Endodermal cell (in vitro differentiated cells): ENCODE measurements around the gene CDT1. TPM values are rescaled to one million over a fixed set of nuclear protein-coding genes. Genes with fewer than 3 reads are reported as not detected.

Experiments used
- DNase-seq: peaks from one replicate; pipeline ENCODE4 v3.0.0-alpha.2; 2017
- H3K27ac ChIP-seq: 2 replicates; pipeline ENCODE4 v1.5.1; 2013; ENCODE audit warnings: mild to moderate bottlenecking, low read depth, low read length, moderate library complexity
- H3K27me3 ChIP-seq: 2 replicates; pipeline ENCODE4 v1.6.1; 2013; ENCODE audit warnings: mild to moderate bottlenecking, low read length, moderate library complexity; ENCODE audit not compliant: insufficient read depth, control insufficient read depth, poor library complexity, severe bottlenecking
- H3K36me3 ChIP-seq: 2 replicates; pipeline ENCODE4 v1.7.0; 2013; ENCODE audit warnings: mild to moderate bottlenecking, low read length, moderate library complexity; ENCODE audit not compliant: control insufficient read depth, insufficient read depth
- H3K4me1 ChIP-seq: one replicate; pipeline ENCODE4 v1.7.0; 2013; ENCODE audit warnings: low read length; ENCODE audit not compliant: control insufficient read depth, insufficient read depth
- H3K4me3 ChIP-seq: 2 replicates; pipeline ENCODE4 v1.5.1; 2013; ENCODE audit warnings: mild to moderate bottlenecking, low read length, moderate library complexity
- H3K9ac ChIP-seq: 2 replicates; pipeline ENCODE4 v1.6.1; 2013; ENCODE audit warnings: mild to moderate bottlenecking, low read length, moderate library complexity; ENCODE audit not compliant: poor library complexity, severe bottlenecking; ENCODE audit errors: extremely low read depth
- H3K9me3 ChIP-seq: 2 replicates; pipeline ENCODE4 v1.6.1; 2013; ENCODE audit warnings: mild to moderate bottlenecking, low read length, moderate library complexity; ENCODE audit not compliant: control insufficient read depth
- H3K27ac Mint-ChIP-seq: 2 replicates; pipeline ENCODE4 v1.8.0; 2020; ENCODE audit warnings: mixed read lengths
- H3K27me3 Mint-ChIP-seq: 2 replicates; pipeline ENCODE4 v1.8.0; 2021; ENCODE audit warnings: mild to moderate bottlenecking, mixed read lengths; ENCODE audit not compliant: insufficient read depth
- H3K36me3 Mint-ChIP-seq: 2 replicates; pipeline ENCODE4 v1.8.0; 2020; ENCODE audit warnings: low read depth, mixed read lengths
- H3K4me1 Mint-ChIP-seq: 2 replicates; pipeline ENCODE4 v1.8.0; 2020; ENCODE audit warnings: mixed read lengths
- H3K4me3 Mint-ChIP-seq: 2 replicates; pipeline ENCODE4 v1.8.0; 2020; ENCODE audit warnings: mild to moderate bottlenecking, moderate library complexity, mixed read lengths
- H3K9me3 Mint-ChIP-seq: 2 replicates; pipeline ENCODE4 v1.8.0; 2020; ENCODE audit warnings: mild to moderate bottlenecking, mixed read lengths
- WGBS, 2 experiments: methylation state at CpG; one replicate each; pipeline versions ENCODE4 v1.1.5 to v1.1.7; 2013; ENCODE audit warnings: missing lambda C conversion rate in 2 of 2, mixed read lengths in 1 of 2; ENCODE audit not compliant: insufficient coverage in 1 of 2, insufficient read length in 1 of 2; 5-methylcytosine and 5-hydroxymethylcytosine counted together
- total RNA-seq, 2 donors: library from RNA; stranded (reverse); fragmentation: NEBNext Ultra II Directional in 1 of 2; extraction: Animal tissue kit (Norgen Biotek cat#: 25700) in 1 of 2; gene quantifications; 2 replicates in 1 of 2; 3 replicates in 1 of 2; pipeline ENCODE4 v1.2.1, GENCODE V29; 2021
- TF ChIP-seq, protein P1 (sequence below): fragments of 200-600 bp; sonication (generic); conservative IDR thresholded peaks from 2 replicates; pipeline ENCODE4 v1.5.0; 2021; ENCODE audit warnings: antibody characterized with exemption, mild to moderate bottlenecking

Gene CDT1
- total RNA-seq, 2 donors from 2014 or later, result 57.1 to 63.0 TPM

GRCh38 chr16:88834670-88835069 lies 31.1 kb downstream of the CDT1 start:
- no peaks in the 10 kb centered on the region for H3K36me3 ChIP-seq
- Mint-ChIP-seq H3K27ac (no peak overlapping the region), H3K27me3 (no peaks in the 10 kb centered on the region), H3K9me3 (no peaks in the 10 kb centered on the region), H3K4me3 (no peak overlapping the region), H3K36me3 (peaks cover 9% of the 10 kb centered on the region), H3K4me1 (no peaks in the 10 kb centered on the region)
- H3K27me3 ChIP-seq, result no peaks in the 10 kb centered on the region
- H3K4me1 ChIP-seq, result no peaks in the 10 kb centered on the region
- no peak overlapping the region for H3K27ac ChIP-seq
- no peak overlapping the region for H3K9ac ChIP-seq
- H3K9me3 ChIP-seq, result no peaks in the 10 kb centered on the region
- no peak overlapping the region for H3K4me3 ChIP-seq
- no peak for DNase-seq
- TF ChIP-seq, protein P1, sequence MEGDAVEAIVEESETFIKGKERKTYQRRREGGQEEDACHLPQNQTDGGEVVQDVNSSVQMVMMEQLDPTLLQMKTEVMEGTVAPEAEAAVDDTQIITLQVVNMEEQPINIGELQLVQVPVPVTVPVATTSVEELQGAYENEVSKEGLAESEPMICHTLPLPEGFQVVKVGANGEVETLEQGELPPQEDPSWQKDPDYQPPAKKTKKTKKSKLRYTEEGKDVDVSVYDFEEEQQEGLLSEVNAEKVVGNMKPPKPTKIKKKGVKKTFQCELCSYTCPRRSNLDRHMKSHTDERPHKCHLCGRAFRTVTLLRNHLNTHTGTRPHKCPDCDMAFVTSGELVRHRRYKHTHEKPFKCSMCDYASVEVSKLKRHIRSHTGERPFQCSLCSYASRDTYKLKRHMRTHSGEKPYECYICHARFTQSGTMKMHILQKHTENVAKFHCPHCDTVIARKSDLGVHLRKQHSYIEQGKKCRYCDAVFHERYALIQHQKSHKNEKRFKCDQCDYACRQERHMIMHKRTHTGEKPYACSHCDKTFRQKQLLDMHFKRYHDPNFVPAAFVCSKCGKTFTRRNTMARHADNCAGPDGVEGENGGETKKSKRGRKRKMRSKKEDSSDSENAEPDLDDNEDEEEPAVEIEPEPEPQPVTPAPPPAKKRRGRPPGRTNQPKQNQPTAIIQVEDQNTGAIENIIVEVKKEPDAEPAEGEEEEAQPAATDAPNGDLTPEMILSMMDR, result no peak
- 82 to 91% methylated on average over 4 to 13 of the region's 13 CpGs for WGBS, 2 experiments

DNA sequence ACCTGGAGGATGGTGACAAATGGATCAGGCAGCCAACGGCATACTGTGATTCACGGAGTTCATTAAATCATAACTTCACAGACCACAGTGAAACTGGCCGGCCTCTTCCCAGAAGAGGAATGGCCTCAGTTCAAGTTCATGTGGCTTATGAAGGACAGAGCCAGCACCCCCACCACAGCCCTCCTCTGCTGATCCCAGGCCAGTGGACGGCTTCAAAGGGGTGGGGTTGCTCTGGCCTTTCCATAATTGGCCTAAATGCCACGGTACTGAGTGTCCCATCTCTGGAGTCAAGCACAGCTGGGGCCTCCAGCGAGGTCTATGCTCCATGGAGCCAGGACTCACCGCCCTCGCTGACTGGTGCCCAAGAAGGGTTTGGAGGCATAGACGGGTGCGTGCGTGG lies 31.8 kb downstream of the CDT1 start:
- Histone ChIP-seq H3K4me3 (no peak overlapping the region), H3K9me3 (no peaks in the 10 kb centered on the region), H3K27me3 (no peaks in the 10 kb centered on the region), H3K36me3 (no peaks in the 10 kb centered on the region), H3K27ac (no peak overlapping the region), H3K9ac (no peak overlapping the region), H3K4me1 (no peaks in the 10 kb centered on the region)
- peaks cover 14% of the 10 kb centered on the region for H3K36me3 Mint-ChIP-seq
- H3K4me3 Mint-ChIP-seq, result no peak overlapping the region
- 83 to 84% methylated on average over 9 to 11 of the region's 11 CpGs for WGBS, 2 experiments
- no peaks in the 10 kb centered on the region for H3K9me3 Mint-ChIP-seq
- DNase-seq, result no peak
- TF ChIP-seq, protein P1, result no peak
- H3K4me1 Mint-ChIP-seq, result no peaks in the 10 kb centered on the region
- H3K27ac Mint-ChIP-seq, result no peak overlapping the region
- no peaks in the 10 kb centered on the region for H3K27me3 Mint-ChIP-seq

GRCh38 chr16:88835818-88836217 lies 32.2 kb downstream of the CDT1 start:
- Histone ChIP-seq H3K36me3 (no peaks in the 10 kb centered on the region), H3K27ac (no peak overlapping the region), H3K27me3 (no peaks in the 10 kb centered on the region), H3K4me1 (no peaks in the 10 kb centered on the region), H3K9ac (no peak overlapping the region), H3K4me3 (no peak overlapping the region), H3K9me3 (no peaks in the 10 kb centered on the region)
- Mint-ChIP-seq H3K27ac (no peak overlapping the region), H3K9me3 (no peaks in the 10 kb centered on the region), H3K4me3 (no peak overlapping the region), H3K4me1 (no peaks in the 10 kb centered on the region), H3K27me3 (no peaks in the 10 kb centered on the region), H3K36me3 (peaks cover 14% of the 10 kb centered on the region)
- DNase-seq, result no peak
- 89 to 93% methylated on average over 26 to 33 of the region's 33 CpGs for WGBS, 2 experiments
- TF ChIP-seq, protein P1, result no peak
